H1 (cell line): Measurements from ENCODE around the gene FKBP2. TPM values are rescaled to one million over a fixed set of nuclear protein-coding genes. Genes with fewer than 3 reads are reported as not detected.

Experiments used
- CTCF ChIA-PET: fragments of 300-600 bp; sonication (Branson Sonifier 250); formaldehyde crosslinking; loops from one replicate; lab custom pipeline; 2021; ENCODE audit not compliant: partially characterized antibody; lab: Charles Lee
- POLR2A ChIA-PET: fragments of 300-600 bp; sonication (Branson Sonifier 250); formaldehyde crosslinking; loops from one replicate; lab custom pipeline; 2021; ENCODE audit warnings: inconsistent platforms; ENCODE audit not compliant: partially characterized antibody; lab: Charles Lee
- DNase-seq, 2 experiments: peaks; one replicate each; pipeline versions ENCODE4 v3.0.0 to v3.0.0-alpha.2; 2010 to 2022; ENCODE audit warnings: low spot score in 2 of 2, low read depth in 1 of 2, mixed read lengths in 1 of 2
- FAIRE-seq: peaks from 2 replicates; lab custom pipeline; 2011; peaks lifted over from hg19 to GRCh38; lab: Jason Lieb, UNC
- H2AFZ ChIP-seq: 2 replicates; pipeline ENCODE4 v1.8.1; 2012; ENCODE audit warnings: low read length, inconsistent platforms
- H2AK5ac ChIP-seq: 2 replicates; pipeline ENCODE4 v1.6.1; 2013; ENCODE audit warnings: low read depth, low read length
- H2BK120ac ChIP-seq: replicated peaks from 2 replicates; pipeline ENCODE3; 2013; ENCODE audit warnings: low read depth, low read length, inconsistent platforms
- H2BK12ac ChIP-seq: 2 replicates; pipeline ENCODE4 v1.6.1; 2013; ENCODE audit warnings: low read depth, low read length
- H2BK15ac ChIP-seq: 2 replicates; pipeline ENCODE4 v1.6.1; 2013; ENCODE audit warnings: low read length
- H2BK20ac ChIP-seq: 2 replicates; pipeline ENCODE4 v1.6.1; 2013; ENCODE audit warnings: low read length
- H2BK5ac ChIP-seq: 2 replicates; pipeline ENCODE4 v1.6.1; 2013; ENCODE audit warnings: low read depth, low read length
- H3K14ac ChIP-seq: 2 replicates; pipeline ENCODE4 v1.6.1; 2013; ENCODE audit warnings: inconsistent platforms; ENCODE audit not compliant: insufficient read length
- H3K18ac ChIP-seq: 2 replicates; pipeline ENCODE4 v1.6.1; 2013; ENCODE audit warnings: low read length; ENCODE audit errors: extremely low read depth
- H3K23ac ChIP-seq: 2 replicates; pipeline ENCODE4 v1.6.1; 2013; ENCODE audit warnings: inconsistent platforms; ENCODE audit not compliant: insufficient read length
- H3K23me2 ChIP-seq: 2 replicates; pipeline ENCODE4 v1.6.1; 2013; ENCODE audit warnings: low read depth, low read length
- H3K27ac ChIP-seq: 2 replicates; pipeline ENCODE4 v1.6.1; 2011; ENCODE audit warnings: low read depth, low read length, inconsistent platforms
- H3K27me3 ChIP-seq, 4 experiments: replicated peaks in 1 of 4; 1 replicate in 1 of 4; 2 replicates in 3 of 4; pipeline versions ENCODE4 v1.6.1 to v1.8.1; 2011 to 2013; ENCODE audit warnings: low read length in 3 of 4, mild to moderate bottlenecking in 3 of 4, inconsistent platforms in 2 of 4, mixed read lengths in 2 of 4, moderate library complexity in 1 of 4; ENCODE audit not compliant: control insufficient read depth in 3 of 4, insufficient read depth in 3 of 4; ENCODE audit errors: extremely low read depth in 1 of 4
- H3K36me3 ChIP-seq, 4 experiments: 2 replicates each; pipeline versions ENCODE4 v1.6.1 to v1.8.1; 2011 to 2013; ENCODE audit warnings: mild to moderate bottlenecking in 4 of 4, low read length in 3 of 4, moderate library complexity in 2 of 4, control low read depth in 1 of 4, inconsistent platforms in 1 of 4; ENCODE audit not compliant: insufficient read depth in 4 of 4, control insufficient read depth in 2 of 4
- H3K4ac ChIP-seq: replicated peaks from 2 replicates; pipeline ENCODE3; 2013; ENCODE audit warnings: low read length, low read depth, mixed read lengths, inconsistent platforms; ENCODE audit not compliant: insufficient read length
- H3K4me1 ChIP-seq, 4 experiments: replicated peaks in 1 of 4; 1 replicate in 1 of 4; 2 replicates in 3 of 4; pipeline versions ENCODE4 v1.6.1 to v1.8.1; 2011 to 2013; ENCODE audit warnings: low read length in 3 of 4, inconsistent platforms in 2 of 4, mixed read lengths in 1 of 4; ENCODE audit not compliant: insufficient read depth in 4 of 4, control insufficient read depth in 3 of 4
- H3K4me2 ChIP-seq, 2 experiments: 2 replicates each; pipeline versions ENCODE4 v1.6.1 to v1.8.1; 2011 to 2013; ENCODE audit warnings: low read depth in 2 of 2, low read length in 2 of 2, control low read depth in 1 of 2, inconsistent platforms in 1 of 2, mild to moderate bottlenecking in 1 of 2; ENCODE audit not compliant: insufficient read depth in 1 of 2
- H3K4me3 ChIP-seq, 4 experiments: fragments of 200-600, 300-600 bp in 1 of 4; sonication (generic), shearing (Covaris generic), sonication (Bioruptor Twin) in 1 of 4; 2 replicates each; pipeline versions ENCODE4 v1.5.1 to v1.8.1; 2011 to 2016; ENCODE audit warnings: low read length in 4 of 4, low read depth in 3 of 4, control low read depth in 2 of 4, inconsistent platforms in 2 of 4, mild to moderate bottlenecking in 2 of 4, mixed read lengths in 1 of 4, moderate library complexity in 1 of 4; ENCODE audit not compliant: insufficient read depth in 2 of 4; ENCODE audit errors: extremely low read depth in 1 of 4
- H3K56ac ChIP-seq: replicated peaks from 2 replicates; pipeline ENCODE3; 2013; ENCODE audit warnings: low read depth, mild to moderate bottlenecking, mixed read lengths, low read length, inconsistent platforms; ENCODE audit not compliant: insufficient read length
- H3K79me1 ChIP-seq: 2 replicates; pipeline ENCODE4 v1.6.1; 2013; ENCODE audit warnings: low read depth, low read length, control low read depth
- H3K79me2 ChIP-seq, 2 experiments: 2 replicates each; pipeline versions ENCODE4 v1.6.1 to v1.8.1; 2012 to 2013; ENCODE audit warnings: low read length in 2 of 2, mild to moderate bottlenecking in 2 of 2, inconsistent platforms in 1 of 2; ENCODE audit not compliant: insufficient read depth in 2 of 2, control insufficient read depth in 1 of 2
- H3K9ac ChIP-seq, 4 experiments: replicated peaks in 1 of 4; 1 replicate in 1 of 4; 2 replicates in 3 of 4; pipeline versions ENCODE4 v1.6.1 to v1.8.1; 2011 to 2013; ENCODE audit warnings: low read depth in 3 of 4, low read length in 3 of 4, control low read depth in 2 of 4, mild to moderate bottlenecking in 2 of 4, moderate library complexity in 2 of 4, inconsistent platforms in 1 of 4; ENCODE audit errors: extremely low read depth in 1 of 4
- H3K9me3 ChIP-seq, 2 experiments: 2 replicates each; pipeline versions ENCODE4 v1.6.1 to v1.8.1; 2012 to 2013; ENCODE audit warnings: mild to moderate bottlenecking in 2 of 2, moderate library complexity in 2 of 2, control low read depth in 1 of 2, inconsistent platforms in 1 of 2, low read depth in 1 of 2, low read length in 1 of 2, mixed read lengths in 1 of 2; ENCODE audit not compliant: insufficient read depth in 2 of 2
- H4K20me1 ChIP-seq, 2 experiments: replicated peaks in 1 of 2; 2 replicates each; pipeline versions ENCODE3 to v1.8.1; 2011 to 2013; ENCODE audit warnings: inconsistent platforms in 2 of 2, low read length in 2 of 2, mild to moderate bottlenecking in 1 of 2; ENCODE audit not compliant: insufficient read depth in 2 of 2, control insufficient read depth in 1 of 2
- H4K5ac ChIP-seq: 2 replicates; pipeline ENCODE4 v1.6.1; 2013; ENCODE audit warnings: low read length, low read depth, mixed read lengths, inconsistent platforms; ENCODE audit not compliant: insufficient read length
- H4K8ac ChIP-seq: 2 replicates; pipeline ENCODE4 v1.8.0; 2013; ENCODE audit warnings: mild to moderate bottlenecking, moderate library complexity, low read length, inconsistent platforms; ENCODE audit not compliant: insufficient read depth; ENCODE audit errors: extremely low read depth
- H4K91ac ChIP-seq: replicated peaks from 2 replicates; pipeline ENCODE3; 2013; ENCODE audit warnings: low read length, mixed read lengths, inconsistent platforms; ENCODE audit not compliant: insufficient read length
- GABPA ChIP-seq: IDR thresholded peaks from 2 replicates; pipeline ENCODE4 v1.6.1; 2011; ENCODE audit warnings: mild to moderate bottlenecking, low read length, moderate library complexity, borderline replicate concordance; ENCODE audit not compliant: insufficient read depth
- GTF2F1 ChIP-seq: IDR thresholded peaks from 2 replicates; pipeline ENCODE4 v1.6.1; 2012; ENCODE audit warnings: low read depth, low read length, improper control_type of control experiment, borderline replicate concordance
- POLR2AphosphoS5 ChIP-seq: IDR thresholded peaks from 2 replicates; pipeline ENCODE4 v1.6.1; 2011; ENCODE audit warnings: low read depth, low read length
- RAD21 ChIP-seq, 2 experiments: IDR thresholded peaks in 1 of 2; conservative IDR thresholded peaks in 1 of 2; 2 replicates each; pipeline ENCODE4 v1.6.1; 2011; ENCODE audit warnings: low read depth in 2 of 2, low read length in 2 of 2, improper control_type of control experiment in 1 of 2, inconsistent platforms in 1 of 2, mild to moderate bottlenecking in 1 of 2, moderate library complexity in 1 of 2
- RFX5 ChIP-seq: IDR thresholded peaks from 2 replicates; pipeline ENCODE4 v1.6.1; 2011; ENCODE audit warnings: low read depth, low read length, improper control_type of control experiment, borderline replicate concordance
- SAP30 ChIP-seq: fragments of 300-600 bp; sonication (generic); IDR thresholded peaks from 2 replicates; pipeline ENCODE4 v1.7.1; 2012; ENCODE audit warnings: low read length, moderate library complexity, mild to moderate bottlenecking, inconsistent platforms; ENCODE audit not compliant: insufficient read depth, insufficient replicate concordance
- TBP ChIP-seq: IDR thresholded peaks from 2 replicates; pipeline ENCODE4 v1.6.1; 2011; ENCODE audit warnings: low read depth, low read length, improper control_type of control experiment
- WGBS, 2 experiments: shearing (Covaris generic) in 1 of 2; methylation state at CpG; one replicate each; pipeline versions ENCODE4 v1.1.6 to v1.1.7; 2013 to 2015; ENCODE audit warnings: low lambda C conversion rate in 2 of 2, mixed read lengths in 2 of 2, inconsistent platforms in 1 of 2, low coverage in 1 of 2, missing lambda C conversion rate in 1 of 2; ENCODE audit not compliant: insufficient replicate concordance in 2 of 2, insufficient coverage in 1 of 2, insufficient read length in 1 of 2; ENCODE audit errors: extremely low coverage in 1 of 2, missing lambda C conversion rate in 1 of 2; 5-methylcytosine and 5-hydroxymethylcytosine counted together
- polyA plus RNA-seq, 7 experiments: library from polyadenylated mRNA; depleted of rRNA in 3 of 7; stranded (reverse) in 5 of 7; unstranded in 2 of 7; fragments of >200 nt in 5 of 7; fragments of 200-250 nt in 2 of 7; gene quantifications; 1 replicate in 5 of 7; 2 replicates in 1 of 7; 4 replicates in 1 of 7; pipeline versions ENCODE4 v1.2.1 to v1.2.3, GENCODE V29; 2011 to 2013; ENCODE audit warnings: missing spikeins in 2 of 7, mixed read lengths in 2 of 7
- total RNA-seq: library from RNA; stranded (reverse); fragmentation: NEBNext Ultra II Directional; extraction: Animal tissue kit (Norgen Biotek cat#: 25700); gene quantifications from 2 replicates; pipeline ENCODE4 v1.2.1, GENCODE V29; 2021
- TF ChIP-seq, protein P1 (sequence below): IDR thresholded peaks from 2 replicates; pipeline ENCODE4 v1.6.1; 2012; ENCODE audit warnings: inconsistent platforms

Gene FKBP2
- total and polyA plus RNA-seq, 2 of the 8 experiments (the other 6 are each of a cell fraction or from before 2014, with no cell fraction given) = 41.7 to 52.5 TPM

- Histone ChIP-seq H2BK15ac (no peak overlapping the region), H2BK12ac (no peak overlapping the region), H4K5ac (no peak overlapping the region), H3K14ac (no peak overlapping the region), H2AK5ac (no peak overlapping the region), H3K56ac (no peak overlapping the region), H2BK5ac (no peak overlapping the region), H3K4me3 (no peak overlapping the region), H2BK120ac (no peak overlapping the region), H3K9ac (no peak overlapping the region), H3K79me1 (peaks cover 1% of the 10 kb centered on the region; the same call in 1 of the 2 replicates), H3K27ac (no peak overlapping the region), H3K23me2 (no peaks in the 10 kb centered on the region), H3K23ac (no peak overlapping the region), H3K4ac (no peak overlapping the region), H2BK20ac (no peak overlapping the region), H3K4me2 (no peak overlapping the region), H3K9me3 (no peaks in the 10 kb centered on the region), H3K4me1 (peaks cover 0 to 2% (median 0%) of the 10 kb centered on the region in 4 experiments; a peak in 4 of 7 replicates), H3K79me2 (peaks cover 0 to 7% of the 10 kb centered on the region in 2 experiments; a peak in 1 of 4 replicates), H4K8ac (no peak overlapping the region), H2AFZ (no peak overlapping the region), H3K18ac (no peak overlapping the region), H3K36me3 (peaks cover 21 to 79% (median 42%) of the 10 kb centered on the region in 4 experiments), H4K20me1 (peaks cover 4 to 25% of the 10 kb centered on the region in 2 experiments), H3K27me3 (no peaks in the 10 kb centered on the region), H4K91ac (no peak overlapping the region)
- ChIA-PET CTCF (interaction anchor here (1.0 to 5.9 kb wide), 4 partner anchors 7 to 82 kb away, joined by 3 to 62 read pairs (median 8); no protein-coding TSS in a partner anchor), POLR2A (interaction anchor here (0.8 to 7.1 kb wide), 8 partner anchors 8 to 53 kb away, joined by 3 to 101 read pairs (median 4); partner anchors contain the start of gene PPP1R14B)
- TF ChIP-seq RFX5 (no peak), GTF2F1 (no peak), RAD21 (IDR thresholded peaks at IDR 0.05 in 1 of 2, conservative IDR thresholded peaks at IDR 0.05 in 1 of 2; ENCODE audit: low read depth in 2 of 2, low read length in 2 of 2) (no peak), TBP (no peak), SAP30 (no peak), GABPA (no peak), POLR2AphosphoS5 (no peak)
- TF ChIP-seq, protein P1, sequence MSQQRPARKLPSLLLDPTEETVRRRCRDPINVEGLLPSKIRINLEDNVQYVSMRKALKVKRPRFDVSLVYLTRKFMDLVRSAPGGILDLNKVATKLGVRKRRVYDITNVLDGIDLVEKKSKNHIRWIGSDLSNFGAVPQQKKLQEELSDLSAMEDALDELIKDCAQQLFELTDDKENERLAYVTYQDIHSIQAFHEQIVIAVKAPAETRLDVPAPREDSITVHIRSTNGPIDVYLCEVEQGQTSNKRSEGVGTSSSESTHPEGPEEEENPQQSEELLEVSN = no peak
- FAIRE-seq (no peak), DNase-seq (no peak)
- 85% methylated on average over 17 of the region's 24 CpGs; no CpG with 5 or more reads in 1 of the 2 experiments for WGBS, 2 experiments
Observed at GRCh38 chr11:64258356-64258755, 17.5 kb downstream of the FKBP2 start.
